SJCRH30 (cell line): ENCODE results near the gene IQSEC1. TPM values are rescaled to one million over a fixed set of nuclear protein-coding genes. Genes with fewer than 3 reads are reported as not detected.
A peak's percentile ranks its signal among the peaks of the same experiment; 100 is the strongest.

Experiments used
- DNase-seq, 2 experiments: peaks; one replicate each; pipeline ENCODE4 v3.0.0-alpha.2; 2015 to 2020
- H3K27ac ChIP-seq: fragments of 250-450 bp; sonication (Bioruptor Pico); 2 replicates; pipeline ENCODE4 v1.5.1; 2020; ENCODE audit warnings: mild to moderate bottlenecking, moderate library complexity
- H3K27me3 ChIP-seq: fragments of 250-450 bp; sonication (Bioruptor Pico); 2 replicates; pipeline ENCODE4 v1.5.1; 2020; ENCODE audit warnings: mild to moderate bottlenecking, moderate library complexity
- H3K36me3 ChIP-seq: fragments of 250-450 bp; sonication (Bioruptor Pico); 2 replicates; pipeline ENCODE4 v1.5.1; 2020; ENCODE audit warnings: mild to moderate bottlenecking, moderate library complexity
- H3K4me1 ChIP-seq: fragments of 250-450 bp; sonication (Bioruptor Pico); 2 replicates; pipeline ENCODE4 v1.5.1; 2020; ENCODE audit warnings: mild to moderate bottlenecking, moderate library complexity
- H3K4me3 ChIP-seq: fragments of 250-450 bp; sonication (Bioruptor Pico); 2 replicates; pipeline ENCODE4 v1.5.1; 2020; ENCODE audit warnings: mild to moderate bottlenecking, moderate library complexity
- H3K9me3 ChIP-seq: fragments of 250-450 bp; sonication (Bioruptor Pico); replicated peaks from 2 replicates; pipeline ENCODE4 v1.5.1; 2020; ENCODE audit warnings: mild to moderate bottlenecking, moderate library complexity
- total RNA-seq: library from RNA; depleted of rRNA; stranded (reverse); fragments of >200 nt; shearing (Covaris generic); gene quantifications from 2 replicates; pipeline ENCODE4 v1.2.3, GENCODE V29; 2014

Gene IQSEC1
- total RNA-seq, 1 experiment from 2014 or later: 5.7 TPM

- no peak overlapping the region for H3K27ac ChIP-seq
- DNase-seq: no peak
These were observed 175.6 kb downstream of the IQSEC1 start for GRCh38 chr3:12897381-12898289.

DNA sequence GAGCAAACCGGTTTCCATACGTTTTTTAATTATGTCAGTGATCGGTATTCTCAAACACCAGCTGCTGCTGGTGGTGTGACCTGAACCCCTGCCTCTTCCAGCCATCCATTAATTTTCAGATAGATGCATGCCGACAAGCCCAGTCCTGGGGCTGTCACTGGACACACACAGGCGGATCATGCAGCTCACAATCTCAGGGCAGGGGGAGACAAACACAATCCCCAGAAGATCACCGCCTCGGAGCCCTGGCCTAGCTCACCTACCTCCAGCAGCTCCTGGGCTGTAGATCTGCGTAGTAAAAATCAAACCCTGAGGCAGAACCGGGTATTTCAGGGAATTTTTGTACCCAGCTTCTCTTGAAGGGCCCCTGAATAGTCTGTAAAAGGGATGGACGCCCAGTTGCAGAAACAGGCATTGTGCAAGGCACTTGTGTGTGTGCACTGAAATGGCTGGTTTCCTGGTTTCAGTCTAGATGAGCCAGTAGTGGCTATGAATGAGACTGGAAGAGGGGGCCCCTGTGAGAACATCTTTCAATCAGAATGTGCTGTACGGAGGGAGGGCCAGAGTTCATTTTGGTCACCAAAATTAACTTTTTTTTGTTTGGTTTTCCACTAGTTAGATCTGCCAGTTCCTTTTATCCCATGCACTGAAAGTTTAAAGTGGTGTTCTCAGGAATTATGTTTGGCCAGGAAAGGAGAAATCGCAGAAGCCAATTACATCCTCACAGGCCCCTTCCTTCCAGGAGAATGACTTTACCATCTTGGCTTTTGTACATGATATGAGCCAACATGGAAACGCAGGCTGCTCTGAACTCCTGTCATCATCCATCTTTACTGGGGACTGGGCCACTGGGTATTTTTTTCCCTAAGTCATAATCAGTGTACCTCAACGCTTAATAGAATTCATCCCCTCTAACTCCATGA is 176.9 kb downstream of the IQSEC1 start:
- Histone ChIP-seq H3K27ac (no peak overlapping the region), H3K27me3 (no peaks in the 10 kb centered on the region), H3K36me3 (no peaks in the 10 kb centered on the region), H3K9me3 (no peaks in the 10 kb centered on the region), H3K4me3 (no peak overlapping the region), H3K4me1 (no peaks in the 10 kb centered on the region)
- no peak for DNase-seq

More at GRCh38 chr3:12897381-12898289, 175.6 kb downstream of the IQSEC1 start:
- no peaks in the 10 kb centered on the region; the same call in 1 of the 2 replicates for H3K4me1 ChIP-seq
- no peak overlapping the region for H3K4me3 ChIP-seq
- H3K36me3 ChIP-seq: no peaks in the 10 kb centered on the region
- H3K27me3 ChIP-seq: no peaks in the 10 kb centered on the region
- H3K9me3 ChIP-seq: no peaks in the 10 kb centered on the region

- no peaks in the 10 kb centered on the region for H3K27me3 ChIP-seq
- DNase-seq: no peak
- H3K9me3 ChIP-seq: no peaks in the 10 kb centered on the region
- no peak overlapping the region for H3K27ac ChIP-seq
- H3K4me1 ChIP-seq: no peaks in the 10 kb centered on the region
- no peaks in the 10 kb centered on the region for H3K36me3 ChIP-seq
- no peak overlapping the region for H3K4me3 ChIP-seq
These were observed 177.7 kb downstream of the IQSEC1 start for GRCh38 chr3:12895391-12896062.

DNA sequence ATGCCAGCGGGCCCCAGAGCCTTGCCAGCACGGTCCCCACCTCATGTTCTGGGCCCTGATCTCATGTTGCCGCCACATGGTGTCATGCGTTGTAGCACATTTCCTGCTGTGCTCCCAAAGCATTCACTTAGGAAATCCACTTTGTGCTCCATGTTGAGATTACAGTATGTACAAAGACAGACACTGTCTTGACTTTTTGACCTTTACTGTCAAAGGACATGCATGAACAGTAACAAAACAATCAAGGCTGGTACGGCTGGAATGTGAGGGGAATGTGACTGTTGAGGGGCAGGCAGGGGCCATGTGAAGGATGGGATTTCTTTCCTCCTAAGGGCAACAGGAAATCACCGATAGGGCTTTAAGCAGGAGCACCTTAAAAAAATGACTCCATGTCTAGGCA is 178.6 kb downstream of the IQSEC1 start:
- Histone ChIP-seq H3K27me3 (0 out of 2 replicates have a peak, but pooled peaks cover 4% of the 10 kb centered on the region), H3K9me3 (no peaks in the 10 kb centered on the region), H3K4me3 (no peak overlapping the region), H3K27ac (no peak overlapping the region), H3K36me3 (no peaks in the 10 kb centered on the region), H3K4me1 (no peaks in the 10 kb centered on the region)
- no peak for DNase-seq

DNA sequence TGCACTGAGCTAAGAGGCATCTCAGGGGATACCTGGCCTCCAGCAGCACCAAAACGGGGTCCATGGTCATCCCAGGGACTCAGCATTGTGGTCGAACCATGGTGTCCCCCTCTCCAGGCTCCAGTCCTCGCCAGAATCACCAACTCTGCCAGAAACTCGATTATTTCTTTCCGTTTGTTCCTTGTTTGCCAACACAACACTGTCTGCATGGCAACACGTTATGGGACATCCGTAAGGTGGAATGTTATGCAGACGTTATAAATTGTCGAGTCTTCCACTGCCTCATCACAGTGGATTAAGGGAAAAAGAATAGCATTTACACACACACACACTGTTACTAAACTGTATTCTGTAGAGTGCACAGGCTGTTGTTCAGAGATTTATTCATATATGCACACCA is 179.4 kb downstream of the IQSEC1 start:
- H3K27me3 ChIP-seq: peaks cover 9% of the 10 kb centered on the region; the same call in 1 of the 2 replicates
- no peak overlapping the region for H3K4me3 ChIP-seq
- DNase-seq: no peak
- no peaks in the 10 kb centered on the region for H3K36me3 ChIP-seq
- no peaks in the 10 kb centered on the region for H3K9me3 ChIP-seq
- H3K27ac ChIP-seq: no peak overlapping the region
- H3K4me1 ChIP-seq: no peaks in the 10 kb centered on the region

DNA sequence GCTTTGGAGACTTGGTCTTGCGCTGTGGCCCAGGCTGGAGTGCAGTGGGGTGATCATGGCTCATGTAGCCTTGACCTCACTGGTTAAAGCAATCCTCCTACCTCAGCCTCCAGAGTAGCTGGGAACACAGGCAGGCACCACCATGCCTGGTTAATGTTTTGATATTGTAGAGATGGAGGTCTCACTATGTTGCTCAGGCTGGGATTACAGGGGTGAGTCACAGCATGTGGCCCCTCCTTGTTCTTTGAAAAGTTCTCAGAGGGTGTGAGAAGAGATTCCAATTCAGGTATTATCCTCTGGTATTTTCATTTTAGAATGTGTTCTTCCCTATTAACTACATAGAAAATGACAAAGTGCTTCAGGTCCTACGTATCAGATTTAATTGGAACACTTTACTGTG is 180.0 kb downstream of the IQSEC1 start:
- H3K9me3 ChIP-seq: no peaks in the 10 kb centered on the region
- no peaks in the 10 kb centered on the region for H3K36me3 ChIP-seq
- peaks cover 15% of the 10 kb centered on the region; the same call in 1 of the 2 replicates for H3K27me3 ChIP-seq
- H3K27ac ChIP-seq: no peak overlapping the region
- no peak for DNase-seq
- no peaks in the 10 kb centered on the region for H3K4me1 ChIP-seq
- no peak overlapping the region for H3K4me3 ChIP-seq

DNA sequence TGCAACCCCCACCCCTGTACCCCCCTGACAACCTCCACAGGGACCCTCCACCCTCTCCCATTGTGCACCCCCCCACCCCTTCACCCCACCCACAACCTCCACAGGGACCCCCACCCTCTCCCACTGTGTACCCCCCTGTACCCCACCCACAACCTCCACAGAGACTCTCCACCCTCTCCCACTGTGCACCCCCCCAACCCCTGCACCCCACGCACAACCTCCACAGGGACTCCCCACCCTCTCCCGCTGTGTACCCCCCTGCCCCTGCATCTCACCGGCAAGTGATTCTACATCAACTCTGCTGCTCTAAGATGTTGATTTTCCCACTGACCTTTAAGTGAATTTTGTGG is 180.4 kb downstream of the IQSEC1 start:
- Histone ChIP-seq H3K36me3 (no peaks in the 10 kb centered on the region), H3K4me3 (no peak overlapping the region), H3K27ac (no peak overlapping the region), H3K9me3 (no peaks in the 10 kb centered on the region), H3K4me1 (no peaks in the 10 kb centered on the region), H3K27me3 (peaks cover 17% of the 10 kb centered on the region; the same call in 1 of the 2 replicates)
- DNase-seq: no peak

DNA sequence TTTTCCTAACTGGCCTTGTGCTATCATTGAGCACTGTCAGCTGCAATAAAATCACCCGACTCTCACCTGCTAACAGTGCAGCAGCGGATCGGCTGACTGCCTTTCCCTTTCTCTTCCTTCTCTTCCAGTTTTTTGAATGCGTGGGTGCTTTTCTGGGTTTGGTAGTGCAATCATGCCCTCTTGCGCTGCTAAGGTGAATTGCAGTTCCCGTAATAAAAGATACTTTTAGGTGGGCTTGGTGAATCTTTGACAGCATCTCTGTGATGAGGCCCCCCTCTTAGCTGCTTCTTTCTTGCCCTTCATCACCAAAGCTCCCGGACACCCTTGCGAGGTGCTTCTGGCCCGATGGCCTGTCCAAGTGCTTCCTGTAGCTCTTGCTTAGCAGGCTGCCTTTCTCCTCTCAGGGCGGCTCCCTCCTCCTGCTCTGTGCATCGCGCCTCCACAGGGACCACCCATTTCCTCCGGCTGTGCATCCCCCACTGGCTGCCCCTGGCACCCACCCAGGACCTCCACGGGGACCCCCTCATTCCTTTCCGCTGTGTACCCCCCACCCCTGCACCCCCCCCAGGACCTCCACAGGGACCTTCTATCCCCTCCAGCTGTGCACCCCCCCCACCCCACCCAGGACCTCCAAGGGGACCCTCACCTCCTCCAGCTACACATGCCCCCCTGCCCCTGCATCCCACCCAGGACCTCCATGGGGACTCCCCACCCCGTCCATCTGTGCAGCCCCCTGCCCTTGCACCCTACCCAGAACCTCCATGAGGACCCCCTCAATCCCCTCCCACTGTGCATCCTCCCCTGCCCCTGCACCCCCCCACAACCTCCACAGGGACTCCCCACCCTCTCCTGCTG is 181.0 kb downstream of the IQSEC1 start:
- Histone ChIP-seq H3K36me3 (no peaks in the 10 kb centered on the region), H3K27ac (no peak overlapping the region), H3K4me1 (no peaks in the 10 kb centered on the region), H3K9me3 (no peaks in the 10 kb centered on the region), H3K27me3 (peaks cover 18% of the 10 kb centered on the region; the same call in 1 of the 2 replicates), H3K4me3 (no peak overlapping the region)
- DNase-seq: peak; percentile 42 to 78

- Histone ChIP-seq H3K9me3 (no peaks in the 10 kb centered on the region), H3K27me3 (peaks cover 18% of the 10 kb centered on the region; the same call in 1 of the 2 replicates), H3K27ac (no peak overlapping the region), H3K4me1 (no peaks in the 10 kb centered on the region), H3K4me3 (no peak overlapping the region), H3K36me3 (no peaks in the 10 kb centered on the region)
- no peak for DNase-seq
These were observed 181.7 kb downstream of the IQSEC1 start for GRCh38 chr3:12891391-12891984.

DNA sequence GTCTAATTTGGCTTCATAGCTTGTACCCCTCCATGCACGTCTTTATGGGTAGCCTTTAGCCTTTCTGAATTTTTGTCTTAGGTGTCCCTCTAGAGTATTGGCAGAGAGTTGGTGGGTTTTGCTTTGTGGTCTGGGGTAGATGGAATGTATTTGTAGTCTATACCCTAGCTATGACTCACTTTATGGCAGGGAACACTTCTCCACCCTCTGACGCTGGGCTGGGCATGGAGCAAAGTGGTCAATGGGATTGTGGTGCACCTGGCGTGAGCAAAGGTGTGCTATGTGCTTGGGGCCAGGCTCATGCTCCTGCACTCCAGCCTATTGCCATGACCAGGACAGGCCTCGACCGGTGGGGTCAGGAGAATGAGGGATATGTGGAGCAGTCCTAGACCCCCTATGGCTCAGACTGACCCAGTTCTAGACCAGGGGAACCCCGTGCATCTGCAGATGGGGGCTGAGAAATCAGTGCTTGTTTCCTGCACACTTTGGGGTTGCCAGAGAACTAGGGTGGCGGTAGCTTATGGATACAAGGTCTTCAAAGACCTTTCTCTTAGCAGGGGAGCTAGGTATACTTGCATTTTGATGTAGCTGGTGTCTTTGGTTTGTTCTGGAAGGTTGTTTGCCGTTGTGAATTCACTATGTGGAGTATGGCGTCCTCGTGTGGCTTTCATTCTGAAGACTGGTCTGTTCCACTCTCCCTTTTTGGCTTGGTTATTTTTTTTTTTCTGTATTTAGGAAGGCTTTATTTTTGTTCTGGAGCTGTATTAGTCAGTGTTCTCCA is 182.4 kb downstream of the IQSEC1 start:
- Histone ChIP-seq H3K36me3 (no peaks in the 10 kb centered on the region), H3K9me3 (no peaks in the 10 kb centered on the region), H3K27me3 (peaks cover 18% of the 10 kb centered on the region; the same call in 1 of the 2 replicates), H3K4me1 (no peaks in the 10 kb centered on the region), H3K4me3 (no peak overlapping the region), H3K27ac (no peak overlapping the region)
- no peak for DNase-seq

DNA sequence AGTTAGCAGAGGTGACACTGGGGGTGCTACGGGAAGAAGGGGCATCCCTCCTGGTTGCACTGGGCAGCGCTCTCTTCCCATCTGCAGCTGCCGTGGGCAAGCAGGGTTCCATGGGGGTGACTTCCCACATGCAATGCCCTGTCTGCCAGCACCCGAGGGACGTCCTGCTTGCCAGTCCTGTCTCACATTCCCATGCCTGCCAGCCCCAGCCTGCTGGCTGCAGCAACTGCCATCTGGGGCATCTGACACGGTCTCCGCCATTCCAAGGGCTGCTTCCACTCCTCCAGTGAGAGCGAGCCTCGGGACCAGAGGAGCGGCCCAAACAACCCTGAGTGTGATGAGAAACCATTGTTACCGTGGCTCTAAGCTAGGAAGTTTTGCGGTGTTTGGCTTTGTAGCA is 186.5 kb downstream of the IQSEC1 start:
- no peak overlapping the region for H3K4me3 ChIP-seq
- peaks cover 18% of the 10 kb centered on the region; the same call in 1 of the 2 replicates for H3K27me3 ChIP-seq
- DNase-seq: no peak
- no peaks in the 10 kb centered on the region for H3K36me3 ChIP-seq
- H3K4me1 ChIP-seq: no peaks in the 10 kb centered on the region
- no peaks in the 10 kb centered on the region for H3K9me3 ChIP-seq
- H3K27ac ChIP-seq: no peak overlapping the region

- peaks cover 18% of the 10 kb centered on the region; the same call in 1 of the 2 replicates for H3K27me3 ChIP-seq
- H3K36me3 ChIP-seq: no peaks in the 10 kb centered on the region
- H3K9me3 ChIP-seq: no peaks in the 10 kb centered on the region
- no peak overlapping the region for H3K4me3 ChIP-seq
- H3K27ac ChIP-seq: no peak overlapping the region
- no peak for DNase-seq
- H3K4me1 ChIP-seq: no peaks in the 10 kb centered on the region
These were observed 187.0 kb downstream of the IQSEC1 start for GRCh38 chr3:12886106-12886679.

GRCh38 chr3:12885583-12885930 is 187.7 kb downstream of the IQSEC1 start:
- H3K27me3 ChIP-seq: peaks cover 18% of the 10 kb centered on the region
- H3K9me3 ChIP-seq: no peaks in the 10 kb centered on the region
- H3K4me3 ChIP-seq: no peak overlapping the region
- no peaks in the 10 kb centered on the region for H3K4me1 ChIP-seq
- H3K27ac ChIP-seq: no peak overlapping the region
- H3K36me3 ChIP-seq: no peaks in the 10 kb centered on the region
- DNase-seq: peak; percentile 27 to 65
